SK-N-MC (cell line): ENCODE data around the gene CASTOR1.

Source experiments
- EZH2 ChIP-seq: fragments of 200-600 bp; sonication (generic); IDR thresholded peaks from one replicate; pipeline ENCODE4 v1.6.1; 2017; ENCODE audit warnings: antibody characterized with exemption
- FOXP2 ChIP-seq: optimal IDR thresholded peaks from 2 replicates; pipeline ENCODE3; 2011; ENCODE audit warnings: mild to moderate bottlenecking, moderate library complexity; ENCODE audit not compliant: insufficient read depth; ENCODE audit errors: extremely low read length, control extremely low read depth
- POLR2AphosphoS5 ChIP-seq: IDR thresholded peaks from 2 replicates; pipeline ENCODE4 v1.6.1; 2012; ENCODE audit warnings: mild to moderate bottlenecking, low read depth, low read length, borderline replicate concordance

DNA sequence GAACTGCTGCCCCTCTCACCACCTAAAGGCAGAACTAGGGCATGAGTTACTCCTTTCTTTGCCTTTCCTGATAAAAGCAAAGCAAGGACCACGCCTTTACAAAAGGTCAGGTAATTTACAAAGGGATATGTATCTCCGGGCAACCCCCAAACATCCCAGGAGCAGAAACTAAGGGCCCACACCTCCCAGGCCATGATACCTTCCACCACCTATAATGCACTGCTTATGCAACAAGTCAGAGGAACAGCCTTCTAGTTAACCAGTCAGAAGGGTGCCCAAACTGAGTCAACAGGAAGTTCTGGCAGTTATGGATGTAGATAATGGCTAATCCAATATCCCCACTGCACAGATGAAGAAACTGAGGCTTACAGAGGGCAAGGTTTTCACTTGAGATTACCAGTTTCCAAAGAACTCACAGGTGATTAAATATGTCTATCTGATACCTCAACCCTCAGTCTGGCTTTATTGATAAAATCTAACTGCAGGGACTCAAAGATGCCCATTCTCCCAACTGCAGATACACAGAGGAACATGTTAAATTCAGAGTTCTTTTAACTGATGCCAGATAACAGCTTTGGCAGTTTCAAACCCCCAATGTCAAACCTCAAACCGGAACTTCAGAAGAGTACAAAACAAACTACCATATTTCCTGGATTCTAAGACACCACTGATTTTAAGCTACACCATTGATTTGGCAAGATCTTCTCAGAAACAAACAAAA is 16.8 kb upstream of the CASTOR1 start:
- TF ChIP-seq EZH2: no peak
- TF ChIP-seq POLR2AphosphoS5: no peak
- TF ChIP-seq FOXP2: no peak
